ENCODE results near the gene CACHD1.

The CACHD1 gene

GRCh38 chr1:64479874-64480273 lies 9.9 kb downstream of the CACHD1 start:
- Histone ChIP-seq H3K27ac (no peak overlapping the region), H3K36me3 (no peaks in the 10 kb centered on the region), H3K9me3 (ENCODE audit: severe bottlenecking) (no peaks in the 10 kb centered on the region), H3K27me3 (ENCODE audit: insufficient read depth, low read depth, severe bottlenecking) (no peaks in the 10 kb centered on the region), H3K4me3 (ENCODE audit: low read depth, low read length) (no peak overlapping the region)
- DNase-seq = peak; percentile 17
- TF ChIP-seq CTCF (IDR thresholded peaks at IDR 0.05; ENCODE audit: low read depth, low read length) = no peak

- H3K27ac ChIP-seq = no peak overlapping the region
- H3K4me3 ChIP-seq (ENCODE audit: low read depth, low read length) = no peak overlapping the region
- no peak for TF ChIP-seq CTCF (IDR thresholded peaks at IDR 0.05; ENCODE audit: low read depth, low read length)
- H3K36me3 ChIP-seq = no peaks in the 10 kb centered on the region
- H3K27me3 ChIP-seq (ENCODE audit: insufficient read depth, low read depth, severe bottlenecking) = no peaks in the 10 kb centered on the region
- no peaks in the 10 kb centered on the region for H3K9me3 ChIP-seq (ENCODE audit: severe bottlenecking)
- DNase-seq = no peak
These were observed 11.3 kb downstream of the CACHD1 start for GRCh38 chr1:64480999-64481772.

- H3K27me3 ChIP-seq (ENCODE audit: insufficient read depth, low read depth, severe bottlenecking) = no peaks in the 10 kb centered on the region
- H3K4me3 ChIP-seq (ENCODE audit: low read depth, low read length) = no peak overlapping the region
- H3K9me3 ChIP-seq (ENCODE audit: severe bottlenecking) = no peaks in the 10 kb centered on the region
- TF ChIP-seq CTCF (IDR thresholded peaks at IDR 0.05; ENCODE audit: low read depth, low read length) = no peak
- no peaks in the 10 kb centered on the region for H3K36me3 ChIP-seq
- DNase-seq = no peak
- no peak overlapping the region for H3K27ac ChIP-seq
These were observed 12.2 kb downstream of the CACHD1 start for GRCh38 chr1:64482128-64482527.

GRCh38 chr1:64482720-64483119 lies 12.8 kb downstream of the CACHD1 start:
- H3K36me3 ChIP-seq = no peaks in the 10 kb centered on the region
- no peak for DNase-seq
- no peak for TF ChIP-seq CTCF (IDR thresholded peaks at IDR 0.05; ENCODE audit: low read depth, low read length)
- no peaks in the 10 kb centered on the region for H3K9me3 ChIP-seq (ENCODE audit: severe bottlenecking)
- H3K27ac ChIP-seq = no peak overlapping the region
- no peaks in the 10 kb centered on the region for H3K27me3 ChIP-seq (ENCODE audit: insufficient read depth, low read depth, severe bottlenecking)
- H3K4me3 ChIP-seq (ENCODE audit: low read depth, low read length) = no peak overlapping the region

- H3K36me3 ChIP-seq = no peaks in the 10 kb centered on the region
- no peak overlapping the region for H3K4me3 ChIP-seq (ENCODE audit: low read depth, low read length)
- H3K27me3 ChIP-seq (ENCODE audit: insufficient read depth, low read depth, severe bottlenecking) = no peaks in the 10 kb centered on the region
- H3K9me3 ChIP-seq (ENCODE audit: severe bottlenecking) = no peaks in the 10 kb centered on the region
- no peak for DNase-seq
- no peak for TF ChIP-seq CTCF (IDR thresholded peaks at IDR 0.05; ENCODE audit: low read depth, low read length)
- H3K27ac ChIP-seq = no peak overlapping the region
These were observed 13.9 kb downstream of the CACHD1 start for GRCh38 chr1:64483731-64484414.
